Sigmoid colon (tissue), 7 donors: ENCODE measurements around the gene KATNBL1. TPM values are rescaled to one million over a fixed set of nuclear protein-coding genes. Genes with fewer than 3 reads are reported as not detected.

Source experiments
- DNase-seq: peaks from one replicate; pipeline ENCODE4 v3.0.0-alpha.2; 2019
- H3K27ac ChIP-seq, 4 donors: fragments of 200-600 bp; sonication (generic); one replicate each; pipeline ENCODE4 v1.5.1; 2016 to 2019; ENCODE audit warnings: mild to moderate bottlenecking in 1 of 4
- H3K27me3 ChIP-seq, 3 donors: fragments of 200-600 bp; sonication (generic); one replicate each; pipeline ENCODE4 v1.5.1; 2019; ENCODE audit warnings: mild to moderate bottlenecking in 1 of 3
- H3K36me3 ChIP-seq, 4 donors: fragments of 200-600 bp; sonication (generic); one replicate each; pipeline ENCODE4 v1.5.1; 2016 to 2019
- H3K4me1 ChIP-seq, 4 donors: fragments of 200-600 bp; sonication (generic); one replicate each; pipeline ENCODE4 v1.5.1; 2017 to 2019
- H3K4me3 ChIP-seq, 4 donors: fragments of 200-600 bp; sonication (generic); one replicate each; pipeline ENCODE4 v1.5.1; 2017 to 2019; ENCODE audit warnings: mild to moderate bottlenecking in 2 of 4, moderate library complexity in 1 of 4
- H3K9me3 ChIP-seq, 4 donors: fragments of 200-600 bp in 3 of 4; sonication (generic) in 3 of 4; one replicate each; pipeline versions ENCODE4 v1.5.1 to v1.6.1; 2013 to 2019
- EP300 ChIP-seq, 4 donors: sonication (generic); formaldehyde crosslinking; IDR thresholded peaks; one replicate each; pipeline ENCODE4 v1.6.1; 2017; ENCODE audit warnings: antibody characterized with exemption in 4 of 4
- POLR2A ChIP-seq, 2 donors: fragments of 450-650 bp; IDR thresholded peaks; one replicate each; pipeline ENCODE4 v1.6.1; 2016; ENCODE audit warnings: antibody characterized with exemption in 2 of 2, mild to moderate bottlenecking in 2 of 2, moderate library complexity in 2 of 2
- POLR2AphosphoS5 ChIP-seq, 4 donors: sonication (generic); formaldehyde crosslinking; IDR thresholded peaks; one replicate each; pipeline ENCODE4 v1.6.1; 2017; ENCODE audit warnings: antibody characterized with exemption in 4 of 4
- WGBS, 2 donors: extraction: QIAGEN DNeasy Blood & Tissue Kit; methylation state at CpG; one replicate each; pipeline ENCODE4 v1.1.7; 2013; 5-methylcytosine and 5-hydroxymethylcytosine counted together
- intact Hi-C: fragments of 100-400 bp; cut with DNase I; formaldehyde crosslinking; loops from one replicate; pipeline ENCODE4 v1.15.1; 2023
- polyA plus RNA-seq, 3 donors: library from polyadenylated mRNA; stranded (reverse); fragments of 200-250 nt; gene quantifications; one replicate each; pipeline ENCODE4 v1.2.3, GENCODE V29; 2013
- total RNA-seq, 4 donors: library from RNA; depleted of rRNA; stranded (reverse); fragments of >200 nt; gene quantifications; one replicate each; pipeline ENCODE4 v1.1.0, GENCODE V29; 2016
- TF ChIP-seq, protein P1 (sequence below), 4 experiments: fragments of 450-650 bp in 3 of 4; fragments of 200-600 bp in 1 of 4; IDR thresholded peaks; one replicate each; pipeline ENCODE4 v1.5.1; 2016 to 2019; ENCODE audit warnings: antibody characterized with exemption in 4 of 4, mild to moderate bottlenecking in 3 of 4, moderate library complexity in 2 of 4
- donor health status: healthy with polysubstance abuse.
- donor health status: Bipolar disorder and iron deficiency.
- donor health status: healthy.

The KATNBL1 gene
- total and polyA plus RNA-seq, 7 donors, result 15.7 to 88.9 (median 39.5) TPM

DNA sequence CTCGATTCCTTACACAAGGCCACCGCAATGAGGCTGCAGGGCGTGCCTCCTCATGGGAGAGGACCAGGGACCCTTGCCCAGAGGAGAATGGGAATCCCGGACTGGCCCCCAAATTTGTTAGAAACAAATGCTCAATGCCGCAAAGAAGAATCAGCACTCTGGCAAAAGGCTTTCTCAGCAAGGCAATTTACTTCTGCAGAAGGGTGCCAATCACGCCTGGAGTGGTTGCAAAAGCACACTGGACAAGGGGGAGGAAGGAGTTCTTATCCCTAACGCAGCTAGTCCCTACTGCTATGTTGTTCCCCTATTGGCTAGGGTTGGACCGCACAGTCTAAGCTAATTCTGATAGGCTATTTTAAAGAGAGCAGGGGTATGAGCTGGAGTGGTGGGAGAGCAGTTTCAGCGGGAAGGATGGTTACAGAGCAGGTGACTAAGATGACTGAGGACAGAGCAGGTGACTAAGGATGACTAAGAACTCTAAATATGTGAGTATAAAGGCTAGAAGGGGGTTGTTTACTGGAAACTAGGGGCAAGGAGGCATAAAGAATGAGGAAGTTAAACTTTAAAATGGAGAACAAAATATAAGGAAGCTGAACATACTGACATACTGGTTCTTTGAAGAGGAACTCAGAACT lies 48.5 kb downstream of the KATNBL1 start:
- Histone ChIP-seq H3K36me3 (peaks cover 0 to 30% (median 10%) of the 10 kb centered on the region in 4 donors), H3K4me3 (no peak overlapping the region), H3K9me3 (peaks cover 0 to 7% (median 2%) of the 10 kb centered on the region in 4 donors), H3K27ac (no peak overlapping the region), H3K27me3 (no peaks in the 10 kb centered on the region), H3K4me1 (no peaks in the 10 kb centered on the region)
- intact Hi-C loops, result no loop called here
- TF ChIP-seq POLR2AphosphoS5 (IDR thresholded peaks at IDR 0.05), result no peak
- no peak for TF ChIP-seq EP300 (IDR thresholded peaks at IDR 0.05)
- no peak for TF ChIP-seq POLR2A (IDR thresholded peaks at IDR 0.05)
- TF ChIP-seq, protein P1, sequence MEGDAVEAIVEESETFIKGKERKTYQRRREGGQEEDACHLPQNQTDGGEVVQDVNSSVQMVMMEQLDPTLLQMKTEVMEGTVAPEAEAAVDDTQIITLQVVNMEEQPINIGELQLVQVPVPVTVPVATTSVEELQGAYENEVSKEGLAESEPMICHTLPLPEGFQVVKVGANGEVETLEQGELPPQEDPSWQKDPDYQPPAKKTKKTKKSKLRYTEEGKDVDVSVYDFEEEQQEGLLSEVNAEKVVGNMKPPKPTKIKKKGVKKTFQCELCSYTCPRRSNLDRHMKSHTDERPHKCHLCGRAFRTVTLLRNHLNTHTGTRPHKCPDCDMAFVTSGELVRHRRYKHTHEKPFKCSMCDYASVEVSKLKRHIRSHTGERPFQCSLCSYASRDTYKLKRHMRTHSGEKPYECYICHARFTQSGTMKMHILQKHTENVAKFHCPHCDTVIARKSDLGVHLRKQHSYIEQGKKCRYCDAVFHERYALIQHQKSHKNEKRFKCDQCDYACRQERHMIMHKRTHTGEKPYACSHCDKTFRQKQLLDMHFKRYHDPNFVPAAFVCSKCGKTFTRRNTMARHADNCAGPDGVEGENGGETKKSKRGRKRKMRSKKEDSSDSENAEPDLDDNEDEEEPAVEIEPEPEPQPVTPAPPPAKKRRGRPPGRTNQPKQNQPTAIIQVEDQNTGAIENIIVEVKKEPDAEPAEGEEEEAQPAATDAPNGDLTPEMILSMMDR (IDR thresholded peaks at IDR 0.05), result no peak
- 80 to 88% methylated on average over 9 of the region's 9 CpGs for WGBS, 2 donors
- no peak for DNase-seq

DNA sequence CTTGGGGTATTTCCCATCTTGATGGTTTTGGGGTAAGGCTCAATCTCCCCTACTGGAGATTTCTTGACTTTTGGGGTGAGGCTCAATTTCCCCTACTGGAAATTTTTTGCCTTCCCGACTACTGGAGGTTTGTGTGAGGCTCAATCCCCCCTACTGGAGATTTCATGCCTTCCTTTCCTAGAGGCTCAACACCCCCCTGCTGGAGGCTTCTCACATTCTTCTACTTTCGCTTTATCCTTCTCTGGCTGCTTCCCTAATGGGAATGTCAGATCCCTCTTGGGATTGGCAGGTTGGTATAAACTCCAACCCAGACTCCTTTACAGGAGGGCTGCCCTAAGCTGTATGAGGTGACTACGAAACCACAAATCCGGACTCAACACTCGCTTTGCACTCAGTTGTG lies 49.2 kb downstream of the KATNBL1 start:
- TF ChIP-seq POLR2A (IDR thresholded peaks at IDR 0.05) (no peak), POLR2AphosphoS5 (IDR thresholded peaks at IDR 0.05) (no peak), EP300 (IDR thresholded peaks at IDR 0.05) (no peak)
- TF ChIP-seq, protein P1 (IDR thresholded peaks at IDR 0.05), result no peak
- Histone ChIP-seq H3K36me3 (peaks cover 0 to 36% (median 10%) of the 10 kb centered on the region in 4 donors), H3K27me3 (no peaks in the 10 kb centered on the region), H3K27ac (no peak overlapping the region), H3K4me1 (no peaks in the 10 kb centered on the region), H3K9me3 (peaks cover 0 to 8% (median 4%) of the 10 kb centered on the region in 4 donors), H3K4me3 (no peak overlapping the region)
- intact Hi-C loops, result no loop called here
- WGBS, 2 donors, result 97 to 98% methylated on average over 5 of the region's 5 CpGs
- no peak for DNase-seq

DNA sequence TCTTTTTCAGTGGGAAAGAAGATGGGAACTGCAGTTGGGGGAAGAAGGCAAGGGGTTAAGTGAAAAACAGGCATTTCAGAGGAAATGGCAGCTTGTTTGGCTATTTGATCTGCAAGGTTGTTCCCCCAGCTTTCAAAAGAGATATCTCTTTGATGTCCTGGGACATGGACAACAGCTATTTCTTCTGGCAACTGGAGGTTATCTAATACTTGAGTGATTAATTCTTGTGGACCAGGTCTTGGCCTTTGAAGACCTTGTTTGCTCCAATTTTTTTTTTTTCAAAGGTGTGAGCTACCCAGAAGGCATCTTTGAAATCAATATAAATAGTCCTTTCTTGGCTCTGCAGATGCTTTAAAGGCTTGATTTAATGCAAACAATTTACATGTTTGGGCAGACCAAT lies 51.5 kb downstream of the KATNBL1 start:
- H3K4me3 ChIP-seq, result no peak overlapping the region
- TF ChIP-seq POLR2A (IDR thresholded peaks at IDR 0.05) (no peak), EP300 (IDR thresholded peaks at IDR 0.05) (no peak), POLR2AphosphoS5 (IDR thresholded peaks at IDR 0.05) (no peak)
- TF ChIP-seq, protein P1 (IDR thresholded peaks at IDR 0.05), result no peak
- DNase-seq, result no peak
- intact Hi-C loops, result no loop called here
- H3K9me3 ChIP-seq, result peaks cover 0 to 9% (median 7%) of the 10 kb centered on the region in 4 donors
- H3K27ac ChIP-seq, result no peak overlapping the region
- H3K27me3 ChIP-seq, result no peaks in the 10 kb centered on the region
- H3K4me1 ChIP-seq, result no peaks in the 10 kb centered on the region
- H3K36me3 ChIP-seq, result peaks cover 0 to 56% (median 22%) of the 10 kb centered on the region in 4 donors

DNA sequence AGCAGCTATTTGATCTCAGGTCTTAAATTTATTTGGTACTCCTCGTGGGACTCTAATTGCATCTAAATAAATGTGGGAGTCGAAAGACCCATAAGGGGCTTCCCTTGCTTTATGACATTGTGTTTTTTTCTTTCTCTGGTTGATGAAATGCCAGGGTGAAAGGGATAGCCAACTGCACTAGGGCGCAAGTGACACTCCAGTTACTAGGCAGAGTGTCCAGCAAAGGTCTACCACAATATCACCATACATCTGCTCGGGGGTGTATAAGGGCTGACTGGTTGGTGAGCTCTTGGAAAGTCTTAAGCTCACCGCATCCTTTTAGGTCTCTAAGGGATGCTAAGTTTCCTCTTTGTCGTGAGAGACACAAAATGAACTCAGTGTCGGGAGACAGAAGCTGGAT lies 54.0 kb downstream of the KATNBL1 start:
- peaks cover 0 to 7% (median 2%) of the 10 kb centered on the region in 4 donors for H3K9me3 ChIP-seq
- no peak for DNase-seq
- peaks cover 0 to 65% (median 19%) of the 10 kb centered on the region in 4 donors for H3K36me3 ChIP-seq
- no peaks in the 10 kb centered on the region for H3K27me3 ChIP-seq
- no peaks in the 10 kb centered on the region for H3K4me1 ChIP-seq
- intact Hi-C loops, result no loop called here
- no peak overlapping the region for H3K4me3 ChIP-seq
- 90 to 92% methylated on average over 7 of the region's 7 CpGs for WGBS, 2 donors
- no peak overlapping the region for H3K27ac ChIP-seq
- no peak for TF ChIP-seq POLR2AphosphoS5 (IDR thresholded peaks at IDR 0.05)
- no peak for TF ChIP-seq EP300 (IDR thresholded peaks at IDR 0.05)
- TF ChIP-seq POLR2A (IDR thresholded peaks at IDR 0.05), result no peak
- TF ChIP-seq, protein P1 (IDR thresholded peaks at IDR 0.05), result no peak
